NCI-H526 (cell line): Measurements from ENCODE around the gene TTC7B.
A peak's percentile ranks its signal among the peaks of the same experiment; 100 is the strongest.

ENCODE experiments used
- DNase-seq, 2 experiments: peaks; one replicate each; lab custom pipeline; 2025; lab: John Stamatoyannopoulos, UW

Gene TTC7B

GRCh38 chr14:90775441-90775840, 40.8 kb downstream of the TTC7B start:
- DNase-seq = no peak

- no peak for DNase-seq
Observed at GRCh38 chr14:90774316-90774715, 41.9 kb downstream of the TTC7B start.

GRCh38 chr14:90773705-90774104, 42.5 kb downstream of the TTC7B start:
- no peak for DNase-seq

- no peak for DNase-seq
Observed at GRCh38 chr14:90773196-90773486, 43.1 kb downstream of the TTC7B start.

- no peak for DNase-seq
Observed at GRCh38 chr14:90767899-90768298, 48.3 kb downstream of the TTC7B start.

GRCh38 chr14:90760591-90761316, 55.5 kb downstream of the TTC7B start:
- peak; percentile 19 to 61 for DNase-seq

GRCh38 chr14:90760078-90760444, 56.2 kb downstream of the TTC7B start:
- no peak for DNase-seq

- DNase-seq = no peak
Observed at GRCh38 chr14:90759370-90760077, 56.7 kb downstream of the TTC7B start.

GRCh38 chr14:90758959-90759358, 57.3 kb downstream of the TTC7B start:
- DNase-seq = no peak

- DNase-seq = peak; percentile 36 to 96
Observed at GRCh38 chr14:90758028-90758889, 58.0 kb downstream of the TTC7B start.

- no peak for DNase-seq
Observed at GRCh38 chr14:90757452-90757851, 58.8 kb downstream of the TTC7B start.

- peak in 1 of 2 experiments; percentile 17 for DNase-seq
Observed at GRCh38 chr14:90756755-90757345, 59.4 kb downstream of the TTC7B start.

GRCh38 chr14:90755661-90756304, 60.4 kb downstream of the TTC7B start:
- DNase-seq = no peak

- no peak for DNase-seq
Observed at GRCh38 chr14:90753456-90754005, 62.7 kb downstream of the TTC7B start.

GRCh38 chr14:90750701-90751100, 65.5 kb downstream of the TTC7B start:
- no peak for DNase-seq

GRCh38 chr14:90750191-90750590, 66.0 kb downstream of the TTC7B start:
- no peak for DNase-seq

- DNase-seq = no peak
Observed at GRCh38 chr14:90747909-90748308, 68.3 kb downstream of the TTC7B start.

GRCh38 chr14:90743826-90744225, 72.4 kb downstream of the TTC7B start:
- no peak for DNase-seq

- no peak for DNase-seq
Observed at GRCh38 chr14:90743425-90743824, 72.8 kb downstream of the TTC7B start.

- no peak for DNase-seq
Observed at GRCh38 chr14:90742729-90743128, 73.5 kb downstream of the TTC7B start.

- DNase-seq = no peak
Observed at GRCh38 chr14:90742252-90742651, 74.0 kb downstream of the TTC7B start.

- no peak for DNase-seq
Observed at GRCh38 chr14:90741682-90741946, 74.6 kb downstream of the TTC7B start.
